HS-5 (cell line): ENCODE results near the gene SRSF11.

ENCODE experiments used
- DNase-seq: peaks from one replicate; pipeline ENCODE4 v3.0.0-alpha.2; 2012; ENCODE audit warnings: low read depth

Gene SRSF11

GRCh38 chr1:70220517-70221237, 503 bp upstream of the SRSF11 start:
- DNase-seq: no peak

DNA sequence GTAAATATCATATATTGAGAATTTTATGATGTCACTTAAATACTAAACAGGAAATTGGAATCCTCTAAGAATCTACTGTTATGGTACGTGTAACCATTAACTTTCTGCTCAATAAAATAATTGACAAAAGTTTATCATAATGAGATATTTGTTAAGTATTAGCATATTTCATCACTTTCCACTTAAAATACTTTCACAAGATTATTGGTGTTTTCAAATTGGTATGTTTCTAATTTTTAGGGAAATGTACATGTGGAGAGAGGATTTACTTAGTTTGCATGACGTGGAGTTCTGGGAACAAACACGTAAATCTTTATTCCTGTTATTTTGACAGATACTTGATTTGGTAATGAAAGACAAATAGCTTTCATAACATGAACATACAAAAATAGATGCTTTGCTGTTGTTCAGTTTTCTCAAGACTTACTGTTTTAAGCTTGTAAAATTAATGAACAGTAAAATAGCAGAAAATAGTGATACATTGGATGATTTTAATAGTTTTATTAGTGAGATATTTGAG, 1.6 kb downstream of the SRSF11 start:
- DNase-seq: no peak

GRCh38 chr1:70224954-70225353, 3.8 kb downstream of the SRSF11 start:
- no peak for DNase-seq

DNA sequence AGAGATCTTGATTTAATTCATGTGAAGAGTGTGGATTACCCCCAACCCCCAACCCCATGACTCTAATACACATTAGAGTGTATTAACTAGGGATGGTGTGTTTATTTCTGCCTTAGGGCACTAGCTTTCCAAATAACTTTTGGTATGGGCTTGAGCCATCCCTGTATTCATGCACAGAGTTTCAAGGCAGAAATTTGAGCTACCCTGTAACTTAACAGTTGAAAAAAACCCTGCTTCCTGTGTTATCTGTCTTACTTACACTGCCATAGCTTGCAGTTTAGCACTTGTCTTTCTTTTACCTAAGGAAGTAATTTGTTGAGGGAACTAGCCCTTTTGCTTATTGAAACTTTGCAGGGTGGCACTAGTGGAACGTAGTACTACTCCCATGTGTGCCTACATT, 6.3 kb downstream of the SRSF11 start:
- no peak for DNase-seq

DNA sequence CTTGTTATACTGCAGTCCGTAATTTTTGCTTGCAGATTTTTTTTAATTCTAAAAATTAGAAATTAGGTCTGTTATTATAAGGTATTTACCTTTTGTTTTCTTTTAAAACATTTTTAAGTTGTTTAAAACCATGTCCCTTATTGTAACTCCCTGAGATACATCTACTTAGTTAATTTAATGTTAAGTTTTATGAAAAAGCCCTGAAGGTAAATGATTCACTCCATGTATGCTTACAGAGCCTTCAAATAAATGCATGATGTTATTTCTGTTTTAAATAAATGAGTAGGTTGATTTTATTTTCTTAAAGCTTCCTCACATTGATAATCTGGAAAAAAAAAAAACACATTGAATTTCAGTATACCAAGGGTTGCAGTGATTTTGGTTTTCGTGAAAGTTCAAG, 7.5 kb downstream of the SRSF11 start:
- DNase-seq: no peak

- no peak for DNase-seq
Measured at GRCh38 chr1:70231475-70231874, 10.3 kb downstream of the SRSF11 start.

DNA sequence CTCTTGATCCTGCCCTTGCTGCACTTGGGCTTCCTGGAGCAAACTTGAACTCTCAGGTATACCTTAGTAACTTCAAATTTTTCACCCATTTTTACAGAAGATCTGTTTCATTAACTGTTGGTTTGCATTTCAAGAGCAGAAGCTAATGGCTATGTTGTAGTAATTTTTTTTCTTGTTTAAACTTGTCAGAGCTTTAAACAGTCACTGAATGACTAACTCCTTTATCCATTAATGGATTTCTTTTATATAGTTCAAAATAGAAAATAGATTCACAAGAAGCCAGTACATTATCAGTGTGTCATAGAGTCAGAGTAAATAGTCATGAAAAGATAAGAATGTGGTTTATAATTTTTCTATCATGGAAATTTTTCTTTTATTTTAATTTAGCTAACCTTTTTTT, 13.6 kb downstream of the SRSF11 start:
- DNase-seq: no peak

DNA sequence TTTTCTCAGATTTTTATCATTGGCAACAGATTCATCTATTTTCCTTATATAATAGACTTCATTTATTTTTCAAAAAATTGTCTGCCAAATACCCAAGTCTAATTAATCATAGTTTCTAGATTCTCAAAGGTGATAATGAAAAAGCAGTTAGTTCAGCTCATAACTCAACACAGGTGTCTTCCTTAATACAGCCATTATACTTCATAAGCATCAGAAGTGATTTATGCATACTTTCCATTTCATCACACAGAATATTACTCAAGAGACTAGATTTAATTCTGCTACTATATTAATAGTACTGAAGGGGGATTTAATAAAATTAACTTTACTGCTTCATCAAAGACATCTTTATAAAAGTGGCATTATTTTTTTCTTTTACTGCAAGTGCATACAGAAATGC, 18.8 kb downstream of the SRSF11 start:
- DNase-seq: no peak

DNA sequence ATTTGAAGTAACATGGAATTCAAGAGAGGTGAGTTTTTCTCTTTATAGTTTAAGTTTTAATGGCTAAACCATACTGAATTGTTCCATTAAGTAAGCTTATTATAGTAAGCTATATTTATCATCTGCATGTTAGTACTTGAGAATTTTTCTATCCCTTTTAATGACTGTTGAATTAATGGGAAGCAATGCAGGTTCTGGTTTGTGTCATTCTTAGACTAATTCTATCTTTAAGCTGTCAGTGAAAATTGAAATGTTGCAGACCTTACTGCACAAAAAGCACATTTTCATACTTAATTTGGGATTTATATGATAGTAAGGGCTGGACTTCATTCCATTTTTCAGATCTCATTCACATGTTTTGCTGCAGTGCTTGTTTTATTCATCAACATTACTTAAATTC, 25.9 kb downstream of the SRSF11 start:
- DNase-seq: no peak

DNA sequence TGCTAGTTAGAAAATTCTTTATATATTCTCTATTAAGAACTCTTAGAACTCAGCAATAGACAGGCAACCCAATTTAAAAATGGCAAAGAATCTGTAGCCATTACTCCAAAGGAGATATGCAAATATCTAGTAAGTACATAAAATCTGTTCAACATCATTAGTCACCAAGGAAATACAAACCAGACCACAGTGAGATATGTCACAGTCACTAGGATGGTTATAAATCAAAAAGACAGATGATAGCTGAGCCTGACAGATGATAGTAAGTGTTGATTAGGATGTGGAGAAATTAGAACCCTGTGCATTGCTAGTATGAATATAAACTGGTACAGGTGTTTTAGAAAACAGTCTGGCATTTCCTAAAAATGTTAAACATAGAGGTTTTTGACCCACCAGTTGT, 26.6 kb downstream of the SRSF11 start:
- DNase-seq: no peak

- no peak for DNase-seq
Measured at GRCh38 chr1:70248729-70249128, 27.5 kb downstream of the SRSF11 start.

DNA sequence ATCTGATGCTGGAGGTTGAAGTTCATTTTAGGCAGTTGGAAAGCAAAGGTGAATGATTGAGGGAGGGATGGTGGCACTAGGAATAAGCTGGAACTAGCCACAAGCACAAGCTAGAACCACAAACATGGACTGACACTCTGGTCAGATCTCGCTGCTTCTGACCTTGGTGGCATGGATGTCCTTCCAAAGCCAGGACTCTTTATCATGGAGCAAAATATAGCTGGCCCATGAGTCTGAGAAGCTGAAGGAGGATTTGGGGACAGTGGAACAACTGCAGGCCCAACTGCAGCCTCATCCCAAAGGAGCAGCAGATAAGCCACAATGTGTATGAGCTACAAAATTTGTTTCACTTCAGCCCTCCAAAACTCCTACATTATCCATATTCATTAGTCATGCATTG, 35.5 kb downstream of the SRSF11 start:
- no peak for DNase-seq

GRCh38 chr1:70264839-70265238, 43.7 kb downstream of the SRSF11 start:
- DNase-seq: no peak

DNA sequence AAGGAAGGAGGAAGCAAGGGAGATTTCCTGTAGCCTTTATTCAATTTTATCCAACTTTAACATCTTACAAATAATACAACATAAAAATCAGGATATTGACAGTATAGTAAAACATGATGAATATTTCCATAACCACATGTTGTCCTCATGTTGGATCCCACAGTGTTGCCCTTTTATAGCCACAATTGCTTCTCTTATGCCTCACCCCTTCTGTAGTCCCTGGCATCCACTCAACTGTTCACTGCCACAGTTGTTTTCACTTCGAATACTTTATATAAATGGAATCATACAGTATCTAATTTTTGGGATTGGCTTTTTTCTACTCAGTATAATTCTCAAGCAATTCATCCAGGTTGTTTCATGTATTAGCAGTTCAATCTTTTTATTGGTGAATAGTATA, 44.8 kb downstream of the SRSF11 start:
- DNase-seq: no peak

GRCh38 chr1:70277875-70278274, 56.7 kb downstream of the SRSF11 start:
- no peak for DNase-seq

GRCh38 chr1:70278710-70279109, 57.5 kb downstream of the SRSF11 start:
- DNase-seq: no peak

- no peak for DNase-seq
Measured at GRCh38 chr1:70284366-70284765, 63.2 kb downstream of the SRSF11 start.

- no peak for DNase-seq
Measured at GRCh38 chr1:70286453-70286852, 65.3 kb downstream of the SRSF11 start.

DNA sequence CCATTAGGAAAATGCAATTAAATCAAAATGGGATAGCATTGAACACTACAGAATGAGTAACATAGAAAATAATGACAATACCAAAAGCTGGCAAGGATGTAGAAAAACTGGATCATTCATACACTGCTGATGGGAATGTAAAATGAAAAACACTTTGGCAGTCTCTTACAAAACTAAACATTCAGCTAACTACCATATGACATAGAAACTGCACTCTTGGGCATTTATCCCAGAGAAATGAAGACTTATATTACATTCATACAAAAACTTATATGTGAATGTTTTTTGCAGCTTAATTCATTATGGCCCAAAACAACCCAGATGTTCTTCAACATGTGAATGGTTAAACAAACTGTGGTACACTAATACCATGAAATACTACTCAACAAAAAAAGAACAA, 67.0 kb downstream of the SRSF11 start:
- DNase-seq: no peak

- no peak for DNase-seq
Measured at GRCh38 chr1:70290218-70290617, 69.0 kb downstream of the SRSF11 start.

DNA sequence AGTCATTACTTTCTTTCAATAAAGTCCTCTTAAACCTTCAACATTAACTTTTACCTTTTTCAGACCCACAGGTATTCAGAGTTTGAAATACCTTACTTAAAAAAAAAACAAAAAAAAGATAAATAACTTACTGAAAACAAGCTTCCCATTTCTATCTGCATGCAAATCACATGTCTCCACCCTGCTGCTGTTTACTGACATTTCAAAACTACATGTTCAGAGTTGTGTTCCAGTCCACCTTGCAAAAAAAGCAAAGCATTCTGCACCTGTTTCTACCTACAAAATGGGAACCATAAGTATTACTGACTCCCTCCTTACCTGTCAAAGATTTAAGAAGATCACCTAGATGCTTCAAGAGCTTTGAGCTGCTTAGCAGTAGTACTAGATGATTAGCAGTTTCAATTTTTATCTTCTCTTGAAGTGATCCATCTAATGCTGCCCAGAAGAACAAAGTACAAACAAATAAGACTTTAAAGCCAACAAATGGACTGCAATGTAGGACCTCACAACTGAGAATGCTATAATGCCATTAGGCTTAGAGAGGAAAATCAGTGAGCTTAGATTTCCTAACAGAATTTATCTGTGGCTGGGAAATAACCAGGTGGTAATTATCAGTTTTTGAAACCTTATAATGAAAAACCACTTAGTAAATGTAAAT, 72.1 kb downstream of the SRSF11 start:
- DNase-seq: no peak

DNA sequence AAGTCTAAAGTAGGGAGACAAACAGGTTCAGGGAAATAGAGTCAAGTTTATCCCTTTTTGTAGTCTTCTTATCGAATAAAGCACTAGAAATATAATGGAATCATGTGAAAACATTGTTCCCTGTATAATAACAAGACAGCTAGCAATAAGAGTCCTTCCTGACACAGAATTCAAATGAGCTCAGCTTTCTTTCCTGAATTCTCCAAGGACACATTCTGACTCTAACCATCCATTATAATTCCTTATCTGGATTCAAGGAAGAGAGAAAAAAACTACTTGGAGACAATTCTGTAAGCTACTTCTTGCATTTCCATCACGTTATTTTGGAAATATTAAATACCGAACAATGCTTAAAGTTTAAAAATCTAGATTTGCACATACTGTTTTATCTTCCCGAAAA, 74.6 kb downstream of the SRSF11 start:
- no peak for DNase-seq

DNA sequence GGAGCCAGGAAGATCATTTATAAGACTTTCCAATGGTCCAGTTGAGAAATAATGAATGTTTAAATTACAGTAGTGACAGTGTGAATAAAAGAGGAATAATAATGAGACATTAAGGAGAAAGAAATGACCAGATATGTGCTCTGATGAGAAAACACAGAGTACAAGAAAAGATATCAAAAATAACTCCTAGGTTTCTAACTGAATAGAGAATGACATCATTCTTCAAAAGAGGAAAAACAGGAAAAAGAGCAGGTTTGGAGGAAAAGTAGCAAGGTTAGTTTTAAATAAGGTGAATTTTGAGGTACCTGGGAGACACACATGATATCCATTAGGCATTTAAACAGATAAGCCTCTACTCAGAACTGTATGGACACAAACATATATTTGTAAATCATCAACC, 78.3 kb downstream of the SRSF11 start:
- DNase-seq: no peak
